ENCODE measurements around the gene AHDC1.

DNA sequence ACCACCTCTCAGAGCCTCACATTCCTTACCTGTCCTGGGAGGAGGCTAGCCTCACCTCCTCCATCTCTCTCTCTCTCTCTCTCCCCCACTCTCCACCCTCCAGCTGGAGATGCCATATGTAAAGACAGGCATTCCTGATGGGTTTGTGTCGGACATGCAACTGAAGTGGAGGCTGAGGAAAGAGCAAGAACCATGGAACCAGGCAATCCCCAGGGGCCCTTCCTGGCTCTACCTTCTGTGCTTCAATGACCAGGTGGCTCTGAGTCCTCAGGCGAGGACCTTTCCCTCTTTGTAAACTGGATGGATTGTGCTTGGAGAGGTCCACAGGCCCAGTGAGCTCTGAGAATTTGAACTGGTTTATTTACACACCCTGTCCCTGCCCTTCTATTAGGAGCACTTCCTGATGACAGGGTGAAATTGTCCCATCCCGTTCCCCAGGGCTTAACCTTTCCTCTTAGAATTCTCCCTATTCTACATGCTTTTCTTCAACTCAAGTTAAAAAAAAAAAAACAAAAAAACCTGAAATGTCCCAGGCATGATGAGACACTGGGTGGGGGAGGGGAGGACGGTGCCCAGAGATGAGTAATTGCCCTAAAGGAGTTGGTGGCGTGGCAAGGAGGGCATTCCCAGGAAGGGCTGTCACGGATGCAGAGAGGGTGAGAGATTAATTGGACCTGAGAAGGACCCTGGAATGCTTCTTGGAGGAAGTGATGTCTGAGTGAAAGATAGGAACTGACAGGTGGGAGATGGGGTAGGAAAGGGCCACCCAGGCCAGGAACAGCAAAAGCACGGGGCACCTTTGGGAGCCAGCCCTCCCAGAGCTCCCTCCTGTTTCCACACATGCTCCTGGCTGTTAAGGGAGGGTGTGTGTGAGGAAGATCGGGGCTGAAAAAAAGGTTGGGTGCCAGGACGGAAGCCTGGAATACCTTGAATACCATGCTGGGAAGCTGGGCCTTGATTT is 63.8 kb downstream of the AHDC1 start:
- TF ChIP-seq, protein P1, sequence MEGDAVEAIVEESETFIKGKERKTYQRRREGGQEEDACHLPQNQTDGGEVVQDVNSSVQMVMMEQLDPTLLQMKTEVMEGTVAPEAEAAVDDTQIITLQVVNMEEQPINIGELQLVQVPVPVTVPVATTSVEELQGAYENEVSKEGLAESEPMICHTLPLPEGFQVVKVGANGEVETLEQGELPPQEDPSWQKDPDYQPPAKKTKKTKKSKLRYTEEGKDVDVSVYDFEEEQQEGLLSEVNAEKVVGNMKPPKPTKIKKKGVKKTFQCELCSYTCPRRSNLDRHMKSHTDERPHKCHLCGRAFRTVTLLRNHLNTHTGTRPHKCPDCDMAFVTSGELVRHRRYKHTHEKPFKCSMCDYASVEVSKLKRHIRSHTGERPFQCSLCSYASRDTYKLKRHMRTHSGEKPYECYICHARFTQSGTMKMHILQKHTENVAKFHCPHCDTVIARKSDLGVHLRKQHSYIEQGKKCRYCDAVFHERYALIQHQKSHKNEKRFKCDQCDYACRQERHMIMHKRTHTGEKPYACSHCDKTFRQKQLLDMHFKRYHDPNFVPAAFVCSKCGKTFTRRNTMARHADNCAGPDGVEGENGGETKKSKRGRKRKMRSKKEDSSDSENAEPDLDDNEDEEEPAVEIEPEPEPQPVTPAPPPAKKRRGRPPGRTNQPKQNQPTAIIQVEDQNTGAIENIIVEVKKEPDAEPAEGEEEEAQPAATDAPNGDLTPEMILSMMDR (IDR thresholded peaks at IDR 0.05; ENCODE audit: borderline replicate concordance, extremely low read depth, low read length, poor library complexity, severe bottlenecking), result no peak
- no peak for TF ChIP-seq EZH2 (IDR thresholded peaks at IDR 0.05; ENCODE audit: borderline replicate concordance, low read depth, low read length, severe bottlenecking)
